B cell (primary cell): ENCODE data around the gene VPS13D. TPM values are rescaled to one million over a fixed set of nuclear protein-coding genes. Genes with fewer than 3 reads are reported as not detected.

Experiments used
- ATAC-seq: fragments of 200-7000 bp; cut with Tn5 transposase; one replicate; pipeline ENCODE4 v1.10.0; 2021; ENCODE audit warnings: low read depth, mild to moderate bottlenecking, moderate number of reproducible peaks, moderate library complexity
- CTCF ChIA-PET: fragments of 350-600 bp; sonication (Branson Sonifier 250); formaldehyde crosslinking; loops from one replicate; lab custom pipeline; 2021; ENCODE audit warnings: antibody characterized with exemption, inconsistent platforms; lab: Charles Lee
- POLR2A ChIA-PET: fragments of 350-600 bp; sonication (Branson Sonifier 250); formaldehyde crosslinking; loops from one replicate; lab custom pipeline; 2021; ENCODE audit warnings: antibody characterized with exemption; lab: Charles Lee
- DNase-seq: peaks from one replicate; pipeline ENCODE4 v3.0.0; 2013
- H2AFZ ChIP-seq: 2 replicates; pipeline ENCODE4 v1.6.1; 2012; ENCODE audit warnings: mild to moderate bottlenecking, low read depth, low read length; ENCODE audit not compliant: insufficient read depth, poor library complexity, severe bottlenecking
- H3K27ac ChIP-seq, 2 donors: 1 replicate in 1 of 2; 2 replicates in 1 of 2; pipeline ENCODE4 v1.5.1; 2012 to 2013; ENCODE audit warnings: low read length in 2 of 2, mild to moderate bottlenecking in 2 of 2, moderate library complexity in 1 of 2
- H3K27me3 ChIP-seq, 4 experiments: fragments of 200-600 bp in 1 of 4; sonication (generic) in 1 of 4; replicated peaks in 1 of 4; 1 replicate in 2 of 4; 2 replicates in 2 of 4; pipeline versions ENCODE4 v1.6.1 to v1.7.0; 2013 to 2016; ENCODE audit warnings: low read length in 3 of 4, mild to moderate bottlenecking in 2 of 4, mixed read lengths in 1 of 4, moderate library complexity in 1 of 4; ENCODE audit not compliant: insufficient read depth in 4 of 4, control insufficient read depth in 3 of 4; ENCODE audit errors: control extremely low read depth in 1 of 4
- H3K36me3 ChIP-seq, 2 experiments: replicated peaks in 1 of 2; 1 replicate in 1 of 2; 2 replicates in 1 of 2; pipeline versions ENCODE4 v1.6.1 to v1.7.1; 2013; ENCODE audit warnings: low read length in 1 of 2; ENCODE audit not compliant: insufficient read depth in 2 of 2, control insufficient read depth in 1 of 2; ENCODE audit errors: control extremely low read depth in 1 of 2, extremely low read depth in 1 of 2
- H3K4me1 ChIP-seq, 2 donors: fragments of 200-600 bp in 1 of 2; sonication (generic) in 1 of 2; 1 replicate in 1 of 2; 2 replicates in 1 of 2; pipeline versions ENCODE4 v1.5.1 to v1.6.1; 2013 to 2017; ENCODE audit warnings: low read length in 2 of 2; ENCODE audit not compliant: control insufficient read depth in 2 of 2, insufficient read depth in 2 of 2
- H3K4me2 ChIP-seq: replicated peaks from 2 replicates; pipeline ENCODE3; 2012; ENCODE audit warnings: mild to moderate bottlenecking, low read depth, low read length; ENCODE audit not compliant: poor library complexity, severe bottlenecking
- H3K4me3 ChIP-seq, 5 experiments: fragments of 200-600 bp in 1 of 5; sonication (generic) in 1 of 5; 1 replicate in 3 of 5; 2 replicates in 2 of 5; pipeline versions ENCODE4 v1.5.1 to v1.7.0; 2011 to 2016; ENCODE audit warnings: low read length in 4 of 5, mild to moderate bottlenecking in 4 of 5, low read depth in 2 of 5, control low read depth in 1 of 5, moderate library complexity in 1 of 5; ENCODE audit not compliant: insufficient read depth in 1 of 5; ENCODE audit errors: control extremely low read depth in 1 of 5, extremely low read depth in 1 of 5
- H3K79me2 ChIP-seq: fragments of 200-600 bp; sonication (generic); one replicate; pipeline ENCODE4 v1.6.0; 2016; ENCODE audit warnings: low read length; ENCODE audit not compliant: control insufficient read depth, insufficient read depth
- H3K9ac ChIP-seq: fragments of 200-600 bp; sonication (generic); 2 replicates; pipeline ENCODE4 v1.6.1; 2017; ENCODE audit warnings: mild to moderate bottlenecking, low read length, moderate library complexity
- H3K9me3 ChIP-seq, 3 donors: one replicate each; pipeline versions ENCODE4 v1.6.1 to v1.7.1; 2013; ENCODE audit warnings: low read length in 2 of 3; ENCODE audit not compliant: control insufficient read depth in 2 of 3, insufficient read depth in 1 of 3; ENCODE audit errors: control extremely low read depth in 1 of 3
- H4K20me1 ChIP-seq: 2 replicates; pipeline ENCODE4 v1.6.0; 2012; ENCODE audit warnings: mild to moderate bottlenecking, low read length; ENCODE audit not compliant: insufficient read depth, control insufficient read depth, poor library complexity, severe bottlenecking
- H3K27ac Mint-ChIP-seq: one replicate; pipeline ENCODE4 v1.8.0; 2021; ENCODE audit warnings: mixed read lengths
- H3K27me3 Mint-ChIP-seq: one replicate; pipeline ENCODE4 v1.8.0; 2021; ENCODE audit warnings: mixed read lengths
- H3K4me1 Mint-ChIP-seq: one replicate; pipeline ENCODE4 v1.8.0; 2021; ENCODE audit warnings: mixed read lengths
- H3K4me3 Mint-ChIP-seq: one replicate; pipeline ENCODE4 v1.8.0; 2021; ENCODE audit warnings: mixed read lengths
- H3K9me3 Mint-ChIP-seq: one replicate; pipeline ENCODE4 v1.8.0; 2022; ENCODE audit warnings: mixed read lengths; ENCODE audit not compliant: insufficient read depth
- CTCF ChIP-seq: fragments of 200-600 bp; IDR thresholded peaks from one replicate; pipeline ENCODE4 v1.8.0; 2022; ENCODE audit warnings: antibody characterized with exemption, mild to moderate bottlenecking
- EZH2 ChIP-seq: IDR thresholded peaks from 2 replicates; pipeline ENCODE4 v1.6.1; 2012; ENCODE audit warnings: borderline replicate concordance, low read depth, mild to moderate bottlenecking, moderate library complexity, low read length; ENCODE audit not compliant: insufficient read depth, poor library complexity, severe bottlenecking
- WGBS: methylation state at CpG from one replicate; pipeline ENCODE4 v1.1.5; 2013; ENCODE audit warnings: missing lambda C conversion rate; ENCODE audit not compliant: insufficient coverage; 5-methylcytosine and 5-hydroxymethylcytosine counted together
- intact Hi-C: fragments of 100-400 bp; cut with micrococcal nuclease; formaldehyde crosslinking; loops from one replicate; pipeline ENCODE4 v1.10.0; 2022
- polyA plus RNA-seq: library from polyadenylated mRNA; depleted of rRNA; stranded (reverse); fragments of >200 nt; gene quantifications from 2 replicates; pipeline ENCODE4 v1.2.3, GENCODE V29; 2012
- total RNA-seq, 2 donors: library from RNA; stranded (reverse); fragments of 120-200 nt in 1 of 2; gene quantifications; 1 replicate in 1 of 2; 2 replicates in 1 of 2; pipeline versions ENCODE4 v1.2.3 to v1.2.4, GENCODE V29; 2013 to 2022

Gene VPS13D
- total and polyA plus RNA-seq, 2 donors (not counting 1 experiment from before 2014, with no cell fraction given): 29.9 to 104 TPM

- H3K4me1 Mint-ChIP-seq: no peaks in the 10 kb centered on the region
- Histone ChIP-seq H3K79me2 (no peaks in the 10 kb centered on the region), H3K9ac (no peak overlapping the region), H3K27ac (no peak overlapping the region), H4K20me1 (peaks cover 8% of the 10 kb centered on the region), H3K4me2 (no peak overlapping the region), H3K27me3 (no peaks in the 10 kb centered on the region), H3K4me3 (no peak overlapping the region), H3K36me3 (peaks cover 1 to 55% of the 10 kb centered on the region in 2 experiments), H3K4me1 (no peaks in the 10 kb centered on the region), H2AFZ (no peak overlapping the region), H3K9me3 (no peaks in the 10 kb centered on the region)
- no peaks in the 10 kb centered on the region for H3K27me3 Mint-ChIP-seq
- no peak overlapping the region for H3K4me3 Mint-ChIP-seq
- 98% methylated on average over 5 of the region's 5 CpGs for WGBS
- DNase-seq: no peak
- CTCF ChIA-PET: interaction anchor here (1.1 to 1.5 kb wide), 2 partner anchors 9 to 127 kb away, joined by 4 to 5 read pairs; no protein-coding TSS in a partner anchor
- TF ChIP-seq CTCF (no peak), EZH2 (no peak)
- H3K9me3 Mint-ChIP-seq: no peaks in the 10 kb centered on the region
- POLR2A ChIA-PET: no interaction called here
- H3K27ac Mint-ChIP-seq: no peak overlapping the region
- intact Hi-C loops: no loop called here
- no peak for ATAC-seq
Observed at GRCh38 chr1:12251442-12251841, 21.6 kb downstream of the VPS13D start.

- no peak for TF ChIP-seq CTCF
- no peak for TF ChIP-seq EZH2
- no peak overlapping the region for H3K27ac Mint-ChIP-seq
- no peak overlapping the region for H3K4me3 Mint-ChIP-seq
- no peaks in the 10 kb centered on the region for H3K9me3 Mint-ChIP-seq
- ATAC-seq (no peak), DNase-seq (no peak)
- H3K9me3 ChIP-seq: no peaks in the 10 kb centered on the region
- H3K27me3 Mint-ChIP-seq: no peaks in the 10 kb centered on the region
- no peaks in the 10 kb centered on the region for H3K4me1 Mint-ChIP-seq
- H3K27ac ChIP-seq: no peak overlapping the region
- 100% methylated on average over 2 of the region's 2 CpGs for WGBS
- ChIA-PET CTCF (interaction anchor here (0.6 to 1.9 kb wide), 3 partner anchors 132 to 1278 kb away, joined by 3 to 8 read pairs (median 4); no protein-coding TSS in a partner anchor), POLR2A (interaction anchor here (0.6 kb wide), 1 partner anchor 258 kb away, joined by 3 read pairs; no protein-coding TSS in a partner anchor)
- no peaks in the 10 kb centered on the region for H4K20me1 ChIP-seq
- intact Hi-C loops: no loop called here
- no peak overlapping the region for H2AFZ ChIP-seq
- no peak overlapping the region for H3K4me2 ChIP-seq
- H3K36me3 ChIP-seq: peaks cover 1 to 73% of the 10 kb centered on the region in 2 experiments
- H3K4me1 ChIP-seq: no peaks in the 10 kb centered on the region
- no peak overlapping the region for H3K9ac ChIP-seq
- H3K27me3 ChIP-seq: no peaks in the 10 kb centered on the region
- no peak overlapping the region for H3K4me3 ChIP-seq
- no peaks in the 10 kb centered on the region for H3K79me2 ChIP-seq
Observed at GRCh38 chr1:12255913-12256312, 26.1 kb downstream of the VPS13D start.
